ENCODE data around the gene SLC51A. TPM values are rescaled to one million over a fixed set of nuclear protein-coding genes. Genes with fewer than 3 reads are reported as not detected.

Gene SLC51A
- total and polyA plus RNA-seq, 2 of the 8 experiments (the other 6 are each of a cell fraction or from before 2014, with no cell fraction given) = 6.3 to 9.8 TPM

DNA sequence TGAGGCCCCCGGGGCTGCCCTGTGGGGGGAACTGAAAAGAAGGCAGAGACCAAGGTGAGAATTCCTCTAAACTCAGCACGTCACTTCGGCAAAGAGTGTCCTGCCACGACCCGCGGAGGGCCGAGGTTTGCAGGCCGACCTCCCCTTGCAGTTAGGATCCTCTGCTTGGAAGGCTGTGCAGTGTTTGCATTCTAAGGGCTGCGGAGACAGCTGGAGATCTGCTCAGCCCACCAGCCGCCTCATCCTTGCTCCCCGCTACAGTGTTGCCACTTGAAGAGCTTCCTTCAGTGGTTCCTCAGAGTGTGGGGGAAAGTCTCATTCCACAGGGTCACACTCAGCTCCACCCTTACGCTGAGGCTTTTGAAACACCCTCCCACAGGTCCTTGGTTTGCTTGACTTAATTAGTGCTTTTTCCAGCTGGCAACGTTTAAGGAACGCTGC, 10.8 kb downstream of the SLC51A start (continued):
- TF ChIP-seq EP300 (IDR thresholded peaks at IDR 0.05; ENCODE audit: borderline replicate concordance in 1 of 2, low read depth in 2 of 2, low read length in 2 of 2) (no peak), SUZ12 (IDR thresholded peaks at IDR 0.05; ENCODE audit: low read length) (no peak), CBX8 (IDR thresholded peaks at IDR 0.05; ENCODE audit: borderline replicate concordance, low read depth, low read length) (no peak), RAD21 (IDR thresholded peaks at IDR 0.05 in 1 of 2, conservative IDR thresholded peaks at IDR 0.05 in 1 of 2; ENCODE audit: low read depth in 2 of 2, low read length in 2 of 2) (no peak), JUND (IDR thresholded peaks at IDR 0.05; ENCODE audit: low read length) (no peak)
